Mucosa of gallbladder (tissue), 1 donor: ENCODE results near the gene SIRPG. TPM values are rescaled to one million over a fixed set of nuclear protein-coding genes. Genes with fewer than 3 reads are reported as not detected.
"Not testable (repeated sequence)": the region's sequence is repeated elsewhere in the genome, so short reads cannot be mapped to it uniquely, and the experiment has no call there.

Source experiments
- DNase-seq: peaks from one replicate; pipeline ENCODE4 v3.0.0-alpha.2; 2020; ENCODE audit warnings: low spot score
- total RNA-seq: library from RNA; stranded (reverse); gene quantifications from one replicate; pipeline ENCODE4 v1.2.1, GENCODE V29; 2021
- donor health status: DM: no; HTN: no; CAD: no.

SIRPG gene
- total RNA-seq = 1.2 TPM

GRCh38 chr20:1657556-1658334 lies at the start of gene SIRPG:
Gene SIRPG, minus strand, starts transcription at chr20:1657779. Its CDS starts 65 bp downstream, at chr20:1657714.
- no peak for DNase-seq

GRCh38 chr20:1706887-1707286 lies 49.3 kb upstream of the SIRPG start:
- DNase-seq = not testable (repeated sequence)

GRCh38 chr20:1706079-1706478 lies 48.5 kb upstream of the SIRPG start:
- DNase-seq = no peak

- no peak for DNase-seq
Observed at GRCh38 chr20:1702855-1703254, 45.3 kb upstream of the SIRPG start.

- no peak for DNase-seq
Observed at GRCh38 chr20:1702328-1702727, 44.7 kb upstream of the SIRPG start.

GRCh38 chr20:1700990-1701389 lies 43.4 kb upstream of the SIRPG start:
- DNase-seq = no peak

- no peak for DNase-seq
Observed at GRCh38 chr20:1697592-1697991, 40.0 kb upstream of the SIRPG start.

GRCh38 chr20:1696521-1697209 lies 39.1 kb upstream of the SIRPG start:
- no peak for DNase-seq

GRCh38 chr20:1694672-1695071 lies 37.1 kb upstream of the SIRPG start:
- no peak for DNase-seq

- DNase-seq = no peak
Observed at GRCh38 chr20:1693427-1693826, 35.8 kb upstream of the SIRPG start.

- no peak for DNase-seq
Observed at GRCh38 chr20:1689721-1690120, 32.1 kb upstream of the SIRPG start.

- no peak for DNase-seq
Observed at GRCh38 chr20:1688886-1689538, 31.4 kb upstream of the SIRPG start.

GRCh38 chr20:1687053-1687452 lies 29.5 kb upstream of the SIRPG start:
- no peak for DNase-seq

GRCh38 chr20:1686151-1686748 lies 28.7 kb upstream of the SIRPG start:
- DNase-seq = no peak

GRCh38 chr20:1685304-1686052 lies 27.9 kb upstream of the SIRPG start:
- DNase-seq = no peak

- DNase-seq = no peak
Observed at GRCh38 chr20:1684872-1685271, 27.3 kb upstream of the SIRPG start.

- DNase-seq = no peak
Observed at GRCh38 chr20:1676650-1677049, 19.1 kb upstream of the SIRPG start.

- no peak for DNase-seq
Observed at GRCh38 chr20:1674990-1675780, 17.6 kb upstream of the SIRPG start.

GRCh38 chr20:1674361-1674760 lies 16.8 kb upstream of the SIRPG start:
- DNase-seq = no peak

GRCh38 chr20:1673424-1673823 lies 15.8 kb upstream of the SIRPG start:
- DNase-seq = no peak

- no peak for DNase-seq
Observed at GRCh38 chr20:1672728-1673127, 15.1 kb upstream of the SIRPG start.
